GM12878 (cell line): ENCODE measurements around the gene CTSF. TPM values are rescaled to one million over a fixed set of nuclear protein-coding genes. Genes with fewer than 3 reads are reported as not detected.

Experiments
- ATAC-seq: fragments of 200-7000 bp; cut with Tn5 transposase; 3 replicates; pipeline ENCODE4 v1.9.1; 2020; ENCODE audit warnings: mild to moderate bottlenecking, moderate library complexity
- BruUV-seq: library from RNA; stranded (reverse); fragments of 400-500 nt; replicated peaks from 2 replicates; lab custom pipeline; 2021; lab: Mats Ljungman, UMichigan
- CTCF ChIA-PET: fragments of 300-600 bp; sonication (Branson Sonifier 250); formaldehyde crosslinking; extraction: SDS; loops from one replicate; lab custom pipeline; 2021; ENCODE audit warnings: inconsistent platforms; lab: Yijun Ruan, JAX
- POLR2A ChIA-PET: fragments of 350-600 bp; formaldehyde crosslinking; extraction: SDS; loops from one replicate; lab custom pipeline; 2021; ENCODE audit warnings: inconsistent platforms; lab: Charles Lee
- RAD21 ChIA-PET: fragments of 300-600 bp; sonication (Branson Sonifier 250); formaldehyde crosslinking; loops from one replicate; lab custom pipeline; 2023; ENCODE audit warnings: antibody characterized with exemption; ENCODE audit not compliant: unreplicated experiment; lab: Charles Lee
- SMC1A ChIA-PET: fragments of 300-600 bp; sonication (Branson Sonifier 250); formaldehyde crosslinking; loops from one replicate; lab custom pipeline; 2023; ENCODE audit not compliant: unreplicated experiment, uncharacterized antibody; lab: Charles Lee
- DNase-seq: peaks from one replicate; pipeline ENCODE4 v3.0.0-alpha.2; 2011; ENCODE audit warnings: low read depth, low spot score
- FAIRE-seq: peaks from 3 replicates; lab custom pipeline; 2011; peaks lifted over from hg19 to GRCh38; lab: Jason Lieb, UNC
- H2AFZ ChIP-seq: 2 replicates; pipeline ENCODE4 v1.6.0; 2011; ENCODE audit warnings: low read depth, low read length, control low read depth; ENCODE audit not compliant: control insufficient read depth
- H3K27ac ChIP-seq: 2 replicates; pipeline ENCODE4 v1.5.1; 2011; ENCODE audit warnings: control low read depth; ENCODE audit not compliant: control insufficient read depth, insufficient read depth
- H3K27me3 ChIP-seq, 2 experiments: replicated peaks in 1 of 2; 2 replicates each; pipeline versions ENCODE4 v1.6.0 to v1.6.1; 2011; ENCODE audit warnings: low read length in 1 of 2; ENCODE audit not compliant: control insufficient read depth in 2 of 2, insufficient read depth in 2 of 2
- H3K36me3 ChIP-seq, 2 experiments: 2 replicates each; pipeline ENCODE4 v1.5.1; 2011; ENCODE audit warnings: low read length in 1 of 2; ENCODE audit not compliant: control insufficient read depth in 2 of 2, insufficient read depth in 2 of 2
- H3K4me1 ChIP-seq: 2 replicates; pipeline ENCODE4 v1.6.1; 2011; ENCODE audit warnings: mild to moderate bottlenecking, low read length, moderate library complexity, mixed read lengths; ENCODE audit not compliant: control insufficient read depth, insufficient read depth
- H3K4me2 ChIP-seq: 2 replicates; pipeline ENCODE4 v1.6.0; 2011; ENCODE audit warnings: control low read depth; ENCODE audit not compliant: control insufficient read depth, insufficient read depth
- H3K4me3 ChIP-seq: fragments of 200-600 bp; sonication (generic); 2 replicates; pipeline ENCODE4 v1.5.1; 2016
- H3K79me2 ChIP-seq: 2 replicates; pipeline ENCODE4 v1.6.0; 2011; ENCODE audit warnings: low read length; ENCODE audit not compliant: control insufficient read depth, insufficient read depth
- H3K9ac ChIP-seq: 2 replicates; pipeline ENCODE4 v1.8.0; 2011; ENCODE audit warnings: low read length, control low read depth, mixed read lengths; ENCODE audit not compliant: control insufficient read depth, insufficient read depth
- H3K9me3 ChIP-seq: replicated peaks from 3 replicates; pipeline ENCODE4 v1.5.1; 2011; ENCODE audit warnings: mild to moderate bottlenecking, low read length; ENCODE audit not compliant: control insufficient read depth, insufficient read depth
- H4K20me1 ChIP-seq: 2 replicates; pipeline ENCODE4 v1.6.0; 2011; ENCODE audit not compliant: control insufficient read depth, insufficient read depth
- EGR1 ChIP-seq, 2 experiments: IDR thresholded peaks; 1 replicate in 1 of 2; 2 replicates in 1 of 2; pipeline ENCODE4 v1.6.1; 2011 to 2012; ENCODE audit warnings: low read depth in 2 of 2, low read length in 2 of 2, borderline replicate concordance in 1 of 2, mild to moderate bottlenecking in 1 of 2, moderate library complexity in 1 of 2
- FOS ChIP-seq: IDR thresholded peaks from 3 replicates; pipeline ENCODE4 v1.6.1; 2011; ENCODE audit warnings: borderline replicate concordance; ENCODE audit not compliant: insufficient read length; ENCODE audit errors: extremely low read depth
- FOXK2 ChIP-seq: fragments of 450-650 bp; IDR thresholded peaks from 2 replicates; pipeline ENCODE4 v1.6.1; 2017; ENCODE audit warnings: mild to moderate bottlenecking, moderate library complexity
- HCFC1 ChIP-seq: fragments of 150-350 bp; IDR thresholded peaks from 2 replicates; pipeline ENCODE4 v1.6.1; 2014; ENCODE audit warnings: low read length
- IRF3 ChIP-seq: fragments of 450-650 bp; IDR thresholded peaks from 2 replicates; pipeline ENCODE4 v1.6.1; 2014; ENCODE audit warnings: mild to moderate bottlenecking
- JUNB ChIP-seq: IDR thresholded peaks from 2 replicates; pipeline ENCODE4 v1.6.1; 2016; ENCODE audit warnings: antibody characterized with exemption, mild to moderate bottlenecking
- KLF5 ChIP-seq: fragments of 450-650 bp; IDR thresholded peaks from 2 replicates; pipeline ENCODE4 v1.6.1; 2014; ENCODE audit warnings: mild to moderate bottlenecking; ENCODE audit not compliant: partially characterized antibody
- MXI1 ChIP-seq: fragments of 150-350 bp; IDR thresholded peaks from 2 replicates; pipeline ENCODE4 v1.6.1; 2011; ENCODE audit warnings: low read depth, mild to moderate bottlenecking, inconsistent platforms, low read length, improper control_type of control experiment
- MYB ChIP-seq: fragments of 150-350 bp; IDR thresholded peaks from 2 replicates; pipeline ENCODE4 v1.6.1; 2014; ENCODE audit warnings: mild to moderate bottlenecking, low read depth, low read length, borderline replicate concordance
- NBN ChIP-seq: fragments of 450-650 bp; IDR thresholded peaks from 2 replicates; pipeline ENCODE4 v1.6.1; 2016
- NFIC ChIP-seq: IDR thresholded peaks from 2 replicates; pipeline ENCODE4 v1.6.1; 2012; ENCODE audit warnings: low read depth, mild to moderate bottlenecking, inconsistent platforms, low read length, moderate library complexity
- NFYB ChIP-seq: IDR thresholded peaks from 2 replicates; pipeline ENCODE4 v1.6.1; 2011; ENCODE audit warnings: low read depth, mild to moderate bottlenecking, low read length, improper control_type of control experiment, moderate library complexity; ENCODE audit not compliant: insufficient read depth
- PKNOX1 ChIP-seq: fragments of 450-650 bp; IDR thresholded peaks from 2 replicates; pipeline ENCODE4 v1.6.1; 2016; ENCODE audit warnings: mild to moderate bottlenecking
- POU2F2 ChIP-seq: IDR thresholded peaks from 3 replicates; pipeline ENCODE4 v1.6.1; 2011; ENCODE audit warnings: low read depth, mild to moderate bottlenecking, low read length, borderline replicate concordance
- RAD21 ChIP-seq: IDR thresholded peaks from 2 replicates; pipeline ENCODE4 v1.6.1; 2011; ENCODE audit warnings: mild to moderate bottlenecking, low read depth, low read length, moderate library complexity; ENCODE audit not compliant: insufficient read depth
- SMARCA5 ChIP-seq: fragments of 450-650 bp; IDR thresholded peaks from 2 replicates; pipeline ENCODE4 v1.6.1; 2017; ENCODE audit warnings: mild to moderate bottlenecking
- STAT1 ChIP-seq: fragments of 450-650 bp; conservative IDR thresholded peaks from 2 replicates; pipeline ENCODE4 v1.6.1; 2014; ENCODE audit warnings: antibody characterized with exemption, mild to moderate bottlenecking
- TCF3 ChIP-seq: IDR thresholded peaks from 2 replicates; pipeline ENCODE4 v1.6.1; 2012; ENCODE audit warnings: low read depth, mild to moderate bottlenecking, low read length, borderline replicate concordance; ENCODE audit not compliant: insufficient read depth
- ZNF622 ChIP-seq: fragments of 450-650 bp; IDR thresholded peaks from 2 replicates; pipeline ENCODE4 v1.6.1; 2017; ENCODE audit warnings: mild to moderate bottlenecking, inconsistent platforms
- WGBS: methylation state at CpG from one replicate; pipeline ENCODE4 v1.1.6; 2016; ENCODE audit warnings: low lambda C conversion rate; ENCODE audit not compliant: insufficient replicate concordance, insufficient coverage; ENCODE audit errors: missing lambda C conversion rate; 5-methylcytosine and 5-hydroxymethylcytosine counted together
- in situ Hi-C: fragments of 300-500 bp; cut with MboI; formaldehyde crosslinking; loops from 9 replicates; pipeline ENCODE4 v1.14.3; 2018; ENCODE audit warnings: mixed read lengths
- intact Hi-C: fragments of 100-400 bp; cut with micrococcal nuclease; formaldehyde crosslinking; loops from one replicate; pipeline ENCODE4 v1.14.2; 2022; ENCODE audit not compliant: unreplicated experiment
- polyA plus RNA-seq, 11 experiments: library from polyadenylated mRNA; depleted of rRNA in 4 of 11; unstranded in 6 of 11; stranded (reverse) in 5 of 11; fragments of >200 nt; fragmentation: Nextera tagmentation in 4 of 11; fragmentation: Illumina TruSeq in 1 of 11; extraction: Ambion mirVana in 4 of 11; extraction: Trizol in 1 of 11; gene quantifications; 1 replicate in 1 of 11; 2 replicates in 10 of 11; pipeline versions ENCODE4 v1.2.1 to v1.2.3, GENCODE V29; 2011 to 2016; ENCODE audit warnings: inconsistent platforms in 2 of 11, missing spikeins in 2 of 11, low read depth in 1 of 11
- total RNA-seq, 4 experiments: library from RNA; depleted of rRNA in 3 of 4; stranded (reverse); fragments of >200 nt in 3 of 4; fragmentation: Illumina TruSeq in 1 of 4; extraction: Trizol in 1 of 4; gene quantifications; 2 replicates each; pipeline versions ENCODE4 v1.2.1 to v1.2.3, GENCODE V29; 2013 to 2021

CTSF gene
- total and polyA plus RNA-seq, 10 of the 15 experiments (the other 5 are each of a cell fraction or from before 2014, with no cell fraction given): 0.11 to 0.41 (median 0.26) TPM; not detected in 4

- FAIRE-seq (no peak), ATAC-seq (no peak), DNase-seq (no peak)
- POLR2A ChIA-PET: no interaction called here
- no peaks in the 10 kb centered on the region for H4K20me1 ChIP-seq
- peaks cover 10% of the 10 kb centered on the region for H3K4me1 ChIP-seq
- no TSS peak for BruUV-seq
- TF ChIP-seq ZNF622 (no peak), PKNOX1 (no peak), RAD21 (no peak), FOXK2 (no peak), POU2F2 (no peak), SMARCA5 (no peak), NBN (no peak), KLF5 (no peak), IRF3 (no peak), EGR1 (IDR thresholded peaks at IDR 0.05; ENCODE audit: borderline replicate concordance in 1 of 2, low read depth in 2 of 2, low read length in 2 of 2) (no peak), NFIC (no peak), JUNB (no peak), STAT1 (no peak), MXI1 (no peak), FOS (no peak), TCF3 (no peak), HCFC1 (no peak), NFYB (no peak), MYB (no peak)
- no peaks in the 10 kb centered on the region for H3K9me3 ChIP-seq
- CTCF ChIA-PET: interaction anchor here (1.6 kb wide), 1 partner anchor 130 kb away, joined by 4 read pairs; the partner anchor contains the start of gene RBM4B
- SMC1A ChIA-PET: no interaction called here
- WGBS: 80% methylated on average over 11 of the region's 11 CpGs
- H3K4me2 ChIP-seq: no peak overlapping the region
- RAD21 ChIA-PET: no interaction called here
- H3K79me2 ChIP-seq: peaks cover 2% of the 10 kb centered on the region
- H3K36me3 ChIP-seq: no peaks in the 10 kb centered on the region
- no peaks in the 10 kb centered on the region for H3K27me3 ChIP-seq
- H3K9ac ChIP-seq: no peak overlapping the region
- no peak overlapping the region for H3K4me3 ChIP-seq
- in situ Hi-C loops: no loop called here
- H3K27ac ChIP-seq: no peak overlapping the region
- no peak overlapping the region for H2AFZ ChIP-seq
- intact Hi-C loops: no loop called here
These were observed 20.4 kb downstream of the CTSF start for GRCh38 chr11:66548041-66548440.
